Stimulated activated CD8-positive, alpha-beta memory T cell treated with anti-CD3 and anti-CD28 coated beads, Interleukin-12 subunit alpha, Interleukin-12 subunit beta, amount 100 ng/mL, for 24 hours (primary cell): ENCODE results near the gene CD69.

Experiments used
- DNase-seq: peaks from one replicate; pipeline ENCODE4 v3.0.0-alpha.2; 2020; ENCODE audit errors: extremely low read depth

Gene CD69

DNA sequence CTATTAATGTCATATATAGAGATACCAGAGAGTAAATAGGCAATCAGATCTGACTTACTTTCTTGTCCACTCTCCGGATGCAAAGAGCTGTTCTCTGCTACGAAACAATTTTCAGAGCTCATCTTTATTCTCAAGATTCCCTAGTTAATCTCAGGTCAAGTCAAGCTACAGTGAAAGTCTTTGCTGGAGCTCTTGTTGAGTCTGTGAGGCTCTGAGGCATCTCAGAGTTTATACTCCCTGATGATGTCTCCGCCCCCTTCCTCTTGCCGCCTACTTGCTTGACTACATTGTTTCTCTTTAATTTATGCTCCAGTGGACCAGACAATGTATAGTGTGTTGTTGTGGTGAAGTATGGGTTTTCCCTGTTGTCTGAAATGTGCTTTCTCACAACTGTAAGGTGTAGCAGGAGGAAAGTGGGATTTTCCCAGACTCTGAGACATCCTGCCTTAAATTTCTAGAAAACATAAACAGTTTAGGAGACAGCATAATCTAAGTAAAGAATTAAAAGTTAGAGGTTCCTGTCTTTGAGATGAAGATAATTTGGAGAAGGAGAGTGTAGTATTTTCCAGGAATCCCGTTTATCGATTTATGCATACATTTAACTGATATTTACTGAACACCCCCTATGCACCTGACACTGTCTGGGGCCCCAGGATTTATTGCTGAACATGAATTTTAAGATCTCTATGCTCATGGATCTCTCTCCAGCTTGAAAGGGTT, at the start of gene CD69:
CD69 (minus strand) TSS at position 203 of the 720 bp plus-strand sequence; CDS start at position 122, 81 bp downstream.
- peak; percentile 57 for DNase-seq

DNA sequence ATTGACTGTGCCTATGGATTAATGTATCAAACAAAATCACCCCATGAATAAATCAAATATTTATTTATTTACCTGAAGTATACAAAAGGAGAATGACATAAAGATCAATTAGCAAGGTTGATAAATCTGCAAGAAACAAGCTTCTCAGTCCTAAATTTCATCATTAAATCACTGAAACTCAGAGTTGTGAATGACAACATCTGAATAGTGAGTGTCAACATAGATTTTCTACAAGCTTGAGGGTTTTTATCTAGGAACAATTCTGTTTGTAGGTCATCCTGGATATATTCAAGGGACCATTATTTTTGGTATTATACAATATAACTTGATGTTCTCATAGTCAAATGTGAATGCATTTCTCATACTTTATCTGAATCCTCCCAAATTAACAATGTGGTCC, 49.2 kb upstream of the CD69 start:
- DNase-seq, result no peak

DNA sequence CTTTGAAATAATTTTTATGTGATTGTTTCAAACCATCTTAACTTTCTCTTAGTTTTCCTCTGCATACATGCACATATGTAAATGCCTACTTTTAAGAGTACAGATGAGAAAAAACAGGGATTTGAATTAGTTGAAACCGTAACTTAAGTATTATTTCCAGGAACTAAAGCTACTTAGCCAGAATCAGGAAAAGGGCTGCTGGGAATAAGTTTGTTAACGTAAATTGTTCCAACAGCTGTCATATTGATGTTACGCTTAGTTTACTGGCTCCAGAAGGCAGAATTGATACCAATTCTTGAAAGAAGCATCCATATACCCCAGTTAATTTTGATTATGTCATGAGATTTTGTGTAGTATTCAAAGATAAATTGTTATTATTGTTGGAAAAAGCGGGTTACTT, 48.6 kb upstream of the CD69 start:
- no peak for DNase-seq

DNA sequence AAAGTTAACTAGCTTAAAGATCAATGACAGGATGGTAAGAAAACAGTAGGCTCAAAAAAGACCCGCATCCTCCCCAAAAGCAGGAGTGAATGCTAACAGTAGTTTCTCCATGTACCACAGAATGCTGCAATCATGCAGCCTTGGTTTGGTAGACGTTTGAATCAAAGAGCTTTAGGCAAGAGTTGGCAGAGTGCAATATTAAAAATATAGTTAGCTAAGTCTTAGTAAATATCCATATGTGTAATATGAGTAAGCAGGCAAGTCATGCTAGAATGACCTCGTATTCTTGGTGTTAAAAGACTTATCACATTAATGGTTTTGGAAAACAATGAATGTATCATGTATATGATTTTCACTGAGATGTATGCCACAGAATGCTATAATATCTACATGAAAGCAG, 47.8 kb upstream of the CD69 start:
- no peak for DNase-seq

DNA sequence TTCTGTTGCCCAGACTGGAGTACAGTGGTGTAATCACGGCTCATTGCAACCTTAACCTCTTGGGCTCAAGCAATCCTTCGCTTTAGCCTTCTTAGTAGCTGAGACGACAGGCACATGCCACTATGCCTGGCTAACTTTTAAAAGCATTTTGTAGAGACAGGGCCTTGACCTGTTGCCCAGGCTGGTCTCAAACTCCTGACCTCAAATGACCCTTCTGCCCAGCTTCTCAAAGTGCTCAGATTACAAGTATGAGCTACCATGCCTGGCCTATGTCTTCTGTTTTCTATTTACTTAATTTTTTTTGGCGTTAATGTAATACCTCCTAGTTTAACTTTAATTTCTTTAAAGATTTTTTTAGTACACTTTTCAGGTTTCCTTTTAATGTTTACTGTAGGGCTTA, 46.0 kb upstream of the CD69 start:
- DNase-seq, result no peak

DNA sequence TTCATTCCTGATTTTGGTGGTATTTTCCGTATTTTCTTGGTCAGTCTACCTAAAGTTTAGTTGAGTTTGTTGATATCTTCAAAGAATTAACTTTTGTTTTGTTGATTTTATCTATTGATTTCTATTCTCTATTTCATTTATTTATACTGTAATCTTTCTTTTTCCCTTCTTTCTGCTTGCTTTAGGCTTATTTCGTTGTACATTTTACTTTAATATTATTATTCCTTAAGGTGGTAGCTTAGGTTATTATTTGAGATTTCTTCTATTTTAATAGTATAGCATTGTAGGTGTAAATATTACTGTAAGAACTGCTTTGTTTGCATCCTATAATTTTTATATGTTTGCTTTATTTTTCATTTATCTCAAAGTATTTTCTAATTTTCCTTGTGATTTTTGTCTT, 45.2 kb upstream of the CD69 start:
- no peak for DNase-seq

DNA sequence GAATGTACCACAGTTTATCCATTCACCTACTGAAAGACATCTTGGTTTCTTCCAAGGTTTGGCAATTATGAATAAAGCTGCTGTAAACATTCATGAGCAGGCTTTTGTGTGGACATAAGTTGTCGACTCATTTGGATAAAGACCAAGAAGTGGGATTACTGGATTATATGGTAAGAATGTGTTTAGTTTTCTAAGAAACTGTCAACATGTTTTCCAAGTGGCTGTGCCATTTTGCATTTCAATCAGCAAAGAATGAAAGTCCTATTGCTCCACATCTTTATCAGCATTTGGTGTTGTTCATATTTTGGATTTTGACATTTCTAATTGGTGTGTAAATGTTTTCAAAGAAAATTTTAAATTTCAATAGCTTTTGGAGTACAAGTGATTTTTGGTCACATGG, 39.3 kb upstream of the CD69 start:
- no peak for DNase-seq

DNA sequence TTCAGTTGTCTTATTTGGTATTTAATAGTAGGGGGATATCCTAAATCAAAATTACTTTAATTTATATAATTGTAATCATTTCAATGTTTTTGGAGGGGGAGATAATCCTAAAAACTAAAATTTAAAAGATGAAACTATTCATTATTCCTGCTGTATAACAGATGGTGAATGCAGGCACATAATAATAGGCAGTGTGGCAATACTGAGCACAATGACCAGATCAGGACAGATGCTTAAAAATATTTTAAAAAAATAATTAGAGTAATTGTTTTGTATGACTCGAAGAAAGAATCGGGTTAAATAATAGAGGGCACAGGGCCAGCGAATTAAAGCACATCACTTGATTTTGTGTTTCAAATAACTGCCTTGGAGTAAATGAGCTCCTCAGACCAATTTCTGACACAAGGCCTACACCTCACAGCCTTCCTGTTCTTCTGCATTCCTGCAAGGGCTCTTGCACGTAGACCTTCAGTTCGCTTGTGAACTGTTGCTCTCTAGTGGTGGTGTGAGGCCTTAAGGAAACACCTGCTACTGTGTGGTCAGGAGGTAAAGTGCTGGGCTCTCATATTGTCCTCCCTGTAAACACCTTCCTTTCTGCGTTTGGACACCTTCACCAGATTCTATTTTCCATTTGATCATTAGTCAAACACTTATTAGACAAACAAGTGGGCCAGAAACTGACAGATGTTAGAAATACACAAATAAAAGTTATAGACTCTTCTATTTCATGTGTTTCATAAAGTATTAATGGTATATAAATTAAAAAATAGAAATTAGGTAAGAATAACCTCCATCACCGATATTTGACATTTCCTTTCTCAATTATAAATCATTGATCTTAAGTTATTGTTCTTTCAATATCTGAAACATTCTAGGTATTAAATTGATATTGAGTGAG, 37.3 kb upstream of the CD69 start:
- DNase-seq, result peak; percentile 22

DNA sequence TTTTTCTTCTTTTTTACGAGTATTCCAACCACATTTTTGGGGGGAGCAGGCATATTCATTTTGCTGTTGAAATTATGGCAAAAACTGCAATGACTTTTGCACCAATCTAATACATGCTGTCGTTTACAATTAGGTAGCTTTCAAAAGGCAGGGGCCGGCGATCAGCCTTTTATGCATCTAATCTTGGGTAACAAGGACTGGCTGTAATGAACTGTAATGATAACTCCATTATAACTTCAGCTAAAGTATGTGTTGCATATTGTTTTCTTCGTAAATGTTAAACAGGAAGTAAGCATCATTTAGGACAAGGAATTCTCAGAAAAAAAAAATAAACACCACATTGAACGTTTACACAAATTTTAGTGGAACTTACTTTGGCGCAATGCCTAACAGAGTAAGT, 36.3 kb upstream of the CD69 start:
- DNase-seq, result no peak

DNA sequence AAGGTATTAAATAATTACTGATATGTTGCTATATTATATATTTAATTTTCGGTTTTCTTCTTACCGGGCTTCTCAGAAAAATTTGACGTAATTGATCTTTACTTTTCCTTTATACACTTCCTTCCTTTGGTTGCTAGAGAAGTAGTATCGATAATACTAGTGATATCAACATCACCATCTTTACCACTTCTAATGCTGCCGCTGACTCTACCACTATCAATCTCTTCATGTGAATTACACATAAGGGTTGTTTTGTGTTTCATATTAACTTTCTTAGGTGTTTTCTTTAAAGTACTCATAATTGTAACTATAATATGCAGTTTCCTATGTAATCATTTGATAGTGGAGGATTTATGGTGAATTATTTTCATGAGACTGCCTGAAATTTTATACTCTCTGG, 35.6 kb upstream of the CD69 start:
- no peak for DNase-seq

DNA sequence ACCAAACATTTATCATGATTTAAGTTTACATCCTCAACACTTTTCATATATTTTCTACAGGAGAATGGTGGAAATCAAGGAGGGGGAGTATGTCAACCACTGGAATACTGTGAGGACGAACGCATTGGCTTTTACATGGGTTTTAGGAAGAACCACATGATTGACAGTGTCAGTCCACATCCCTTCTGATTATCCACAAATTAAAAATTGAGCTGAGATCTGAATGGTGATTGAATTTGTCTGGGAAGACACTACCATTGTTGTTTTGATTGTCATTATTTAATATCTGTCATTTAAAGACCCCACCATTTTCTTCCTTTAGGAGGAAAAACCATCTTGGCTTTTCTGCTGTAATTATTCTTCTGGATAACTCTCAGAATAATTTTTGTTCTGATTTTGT, 35.2 kb upstream of the CD69 start:
- DNase-seq, result no peak

DNA sequence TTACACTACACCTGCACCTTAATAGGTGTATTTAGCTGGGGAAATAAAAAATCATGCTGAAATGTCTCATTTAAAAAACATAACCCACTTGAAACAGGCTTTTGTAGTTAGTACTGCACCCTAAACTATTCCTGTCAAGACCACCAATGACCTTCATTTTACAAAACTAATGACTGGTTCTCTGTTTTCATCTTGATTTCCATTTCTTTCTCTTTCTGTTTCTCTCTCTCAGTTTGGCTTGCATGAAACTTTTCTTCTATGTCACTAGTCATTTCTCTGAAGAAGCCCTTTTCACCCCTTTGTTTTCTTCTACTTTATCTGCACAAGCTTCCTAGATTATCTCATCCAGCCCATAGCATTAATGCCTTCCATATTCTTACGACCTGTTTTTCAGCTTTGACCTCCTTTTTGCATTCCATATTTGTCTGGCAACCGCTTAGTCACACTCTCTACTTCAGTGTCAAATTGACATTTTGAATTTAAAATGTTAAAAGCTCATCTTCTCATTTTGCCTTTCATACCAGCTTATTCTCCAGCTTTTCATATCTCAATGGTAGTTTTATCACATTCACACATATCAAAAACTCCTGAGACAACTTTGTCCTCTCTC, 33.9 kb upstream of the CD69 start:
- DNase-seq, result no peak

DNA sequence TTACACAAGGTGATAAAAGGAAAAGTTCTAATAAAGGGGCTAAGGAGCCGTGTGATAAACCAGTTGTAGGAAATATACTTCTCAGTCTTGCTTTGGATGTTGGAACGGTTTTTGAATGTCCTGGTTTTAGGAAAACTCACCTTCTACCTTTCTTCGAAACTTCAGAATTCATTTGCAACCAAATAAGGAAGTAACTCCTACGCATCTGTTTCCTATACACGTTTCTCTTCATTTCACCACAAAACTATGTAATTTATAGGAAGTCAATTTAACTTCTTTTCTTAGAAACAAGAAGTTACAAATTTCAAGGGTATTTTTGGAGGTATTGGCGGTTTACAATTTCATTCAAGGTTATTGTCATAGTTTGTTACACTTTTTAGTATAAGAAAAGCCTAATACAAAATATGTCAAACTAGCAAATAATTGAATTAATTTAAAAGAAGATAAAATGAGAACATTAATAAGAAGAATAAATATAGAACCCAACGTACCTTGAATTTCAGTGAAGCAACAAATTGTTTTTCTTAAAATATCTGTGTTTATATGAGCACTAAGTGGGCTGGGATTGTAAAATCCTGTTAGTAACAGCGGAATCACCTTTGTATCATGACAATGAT, 33.2 kb upstream of the CD69 start:
- no peak for DNase-seq

DNA sequence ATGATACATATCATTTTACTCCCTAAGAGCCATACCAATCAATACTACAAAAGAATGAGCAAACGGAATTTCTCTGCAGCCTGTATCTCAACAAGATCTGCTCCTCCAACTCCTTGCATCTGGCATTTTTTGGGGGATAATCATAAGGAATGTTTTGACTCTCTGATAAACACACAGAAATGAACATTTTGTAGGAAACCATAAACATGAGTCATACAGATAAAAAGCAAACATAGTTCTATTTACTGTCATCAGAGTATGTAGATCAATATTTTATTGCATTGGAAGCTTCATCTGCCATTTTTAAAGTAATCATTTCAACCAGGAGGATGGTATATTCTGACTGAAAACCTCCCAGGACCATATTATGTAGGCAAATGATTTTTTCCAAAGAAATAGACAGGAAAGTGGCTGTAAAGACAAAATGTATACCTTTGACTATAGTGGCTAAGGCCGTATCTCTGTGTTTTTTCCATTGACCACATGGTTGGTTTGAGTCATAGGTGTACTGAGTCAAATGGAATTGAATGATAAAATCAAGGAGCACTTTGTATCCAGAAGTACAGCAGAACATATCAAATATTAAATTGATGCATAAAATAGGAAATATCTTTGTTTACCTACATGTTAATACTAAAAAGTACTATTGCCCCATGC, 32.4 kb upstream of the CD69 start:
- DNase-seq, result no peak

DNA sequence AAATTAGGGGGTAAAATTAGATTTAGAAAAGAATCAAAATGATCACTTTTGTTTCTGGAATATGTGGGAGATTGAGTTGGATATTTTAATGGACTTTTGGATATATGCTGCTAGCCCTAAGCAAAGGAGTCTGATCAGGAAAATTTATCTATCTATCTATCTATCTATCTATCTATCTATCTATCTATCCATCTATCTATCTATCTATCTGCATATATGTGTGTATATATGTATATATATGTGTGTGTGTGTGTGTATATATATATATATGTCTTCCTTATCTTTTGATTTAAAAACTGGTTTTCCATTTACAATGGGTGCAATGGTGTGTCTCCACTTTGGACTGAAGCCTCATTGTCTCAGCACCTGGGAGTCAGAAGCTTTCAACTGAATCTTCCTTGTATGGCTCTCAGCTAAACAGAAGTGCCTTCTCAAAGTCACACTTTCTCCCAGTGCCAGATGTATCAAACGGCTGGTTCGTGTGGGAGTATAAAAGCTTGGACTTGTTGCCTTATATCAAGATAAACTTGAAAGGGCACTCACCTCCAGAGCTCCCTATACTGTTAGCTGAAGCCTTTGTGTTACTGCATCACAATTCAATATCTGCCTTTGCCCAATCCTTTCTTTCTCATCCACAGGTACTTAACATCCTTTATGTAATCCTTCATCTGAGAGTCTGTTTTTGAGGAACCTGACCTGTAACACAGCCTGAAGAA, 31.6 kb upstream of the CD69 start:
- DNase-seq, result no peak

DNA sequence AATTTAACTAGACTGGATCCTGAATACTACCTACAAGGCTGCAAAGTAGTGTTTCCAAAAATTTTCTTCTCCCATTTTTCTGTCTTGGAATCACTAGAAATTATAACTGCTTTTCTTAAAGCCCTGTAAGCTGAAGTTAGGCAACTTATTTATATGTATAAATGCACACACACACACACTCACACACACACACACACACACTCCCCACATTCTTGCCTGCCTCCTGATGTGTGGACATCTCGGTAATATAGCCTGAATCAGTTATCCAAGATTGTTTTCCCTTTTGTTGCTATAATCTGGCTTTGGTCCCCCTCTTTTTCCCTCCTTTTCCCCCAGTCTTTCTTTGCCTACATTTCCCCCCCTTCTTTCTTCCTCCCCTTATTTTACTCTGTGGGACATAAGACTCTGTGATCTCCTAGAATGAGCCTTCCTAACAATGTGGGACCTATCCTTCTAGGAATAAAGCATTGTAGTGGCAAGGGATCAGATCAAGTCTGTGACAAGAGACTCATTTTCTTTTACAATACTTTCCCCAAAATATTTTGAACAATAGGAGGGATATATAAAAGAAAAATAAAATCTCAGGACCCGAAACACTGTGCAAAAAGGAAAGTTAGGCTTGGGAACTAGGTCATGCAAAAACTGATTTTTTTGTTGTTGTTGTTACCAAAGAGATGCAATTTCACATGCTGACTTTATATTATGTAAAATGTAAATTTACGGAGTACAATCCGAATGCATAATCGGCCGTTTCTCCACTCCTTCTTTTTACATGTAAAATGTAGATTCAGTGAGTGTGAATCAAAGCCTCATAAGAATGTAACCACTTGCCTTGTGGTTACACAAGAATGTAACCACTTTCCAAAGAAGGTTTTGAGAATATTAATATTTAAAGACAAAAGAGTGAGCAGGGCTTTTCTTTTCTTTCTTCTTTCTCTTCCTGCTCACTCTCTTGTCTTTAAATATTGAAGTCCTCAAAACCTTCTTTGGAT, 26.3 kb upstream of the CD69 start:
- DNase-seq, result no peak

DNA sequence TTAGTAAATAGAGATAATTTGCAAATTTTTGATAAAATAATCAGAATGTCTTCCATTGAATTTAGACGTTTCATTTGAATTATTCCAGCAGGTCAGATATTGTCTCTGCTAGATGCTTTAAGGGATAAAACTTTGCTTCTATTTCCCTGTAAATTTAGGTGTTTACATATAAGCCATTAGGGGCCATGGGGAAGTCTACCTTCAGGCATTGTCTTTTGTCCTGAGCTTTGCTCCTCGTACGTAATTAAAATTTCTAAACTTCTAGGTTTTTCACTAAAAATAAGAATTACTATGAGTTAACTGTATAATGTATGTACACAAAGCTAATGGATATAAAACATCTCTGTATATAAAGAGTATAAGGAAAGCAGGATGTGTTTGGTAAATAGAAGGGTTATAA, 24.1 kb upstream of the CD69 start:
- no peak for DNase-seq

DNA sequence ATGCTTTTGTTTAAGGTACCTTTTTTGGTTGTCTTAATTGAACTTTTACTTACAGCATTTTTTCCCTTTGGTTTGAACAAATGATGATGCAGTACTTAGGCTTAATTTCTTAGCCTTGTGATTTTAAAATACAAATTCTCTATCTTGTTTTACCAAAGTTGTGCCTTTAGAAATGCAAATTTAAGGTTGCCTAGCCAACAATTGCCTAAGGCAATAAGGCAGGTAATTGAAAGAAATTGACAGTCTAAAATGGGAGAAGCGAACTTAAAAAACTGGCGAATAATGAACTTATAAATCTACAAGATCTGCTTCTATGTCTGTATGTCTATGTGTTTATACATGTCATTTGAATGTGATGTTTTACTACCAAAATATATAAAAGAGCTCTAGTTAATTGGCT, 23.6 kb upstream of the CD69 start:
- DNase-seq, result no peak

DNA sequence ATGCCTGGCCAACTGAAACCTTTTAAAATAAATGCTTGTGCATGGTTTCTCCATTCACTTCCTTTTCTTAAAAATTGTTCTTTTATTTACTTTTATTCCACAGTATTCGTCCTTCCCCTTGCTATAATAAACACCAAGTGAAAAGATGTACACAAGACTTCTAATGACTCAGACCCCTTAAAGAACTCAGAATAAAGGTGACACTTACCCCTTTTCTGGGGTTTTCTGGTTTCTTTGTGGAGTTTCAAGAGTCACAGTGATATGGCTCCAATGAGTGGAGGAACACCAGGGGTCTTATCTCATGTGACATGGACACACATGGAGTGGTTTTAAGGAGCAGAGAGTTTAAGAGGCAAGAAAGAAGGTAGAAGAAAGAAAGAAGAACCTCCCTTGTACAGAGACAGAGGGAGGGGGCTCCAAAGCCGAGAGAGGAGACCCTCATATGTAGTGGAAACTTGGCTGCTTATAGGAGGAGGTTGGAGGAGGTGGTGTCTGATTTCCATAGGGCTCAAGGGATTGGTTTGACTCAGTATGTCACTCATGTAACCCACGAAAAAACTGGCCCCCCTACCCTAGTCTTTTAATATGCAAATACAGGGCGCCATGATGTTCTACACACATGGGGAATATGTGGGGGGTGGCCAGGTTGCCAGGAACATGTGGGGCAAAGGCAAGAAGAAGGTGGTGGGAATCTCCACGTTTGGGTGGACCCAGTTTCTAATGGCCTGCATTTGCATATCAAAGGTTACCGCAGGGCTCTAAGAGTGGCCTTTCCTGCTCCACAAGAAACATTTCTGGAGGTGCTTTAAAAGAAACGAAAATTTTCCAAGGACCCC, 22.1 kb upstream of the CD69 start:
- no peak for DNase-seq
